GM18520 (cell line): ENCODE measurements around the gene NKX3-2.

Experiments used
- ATAC-seq: cut with Tn5 transposase; IDR thresholded peaks from one replicate; pipeline ENCODE4 v1.9.1; 2021; ENCODE audit not compliant: unreplicated experiment

The NKX3-2 gene

DNA sequence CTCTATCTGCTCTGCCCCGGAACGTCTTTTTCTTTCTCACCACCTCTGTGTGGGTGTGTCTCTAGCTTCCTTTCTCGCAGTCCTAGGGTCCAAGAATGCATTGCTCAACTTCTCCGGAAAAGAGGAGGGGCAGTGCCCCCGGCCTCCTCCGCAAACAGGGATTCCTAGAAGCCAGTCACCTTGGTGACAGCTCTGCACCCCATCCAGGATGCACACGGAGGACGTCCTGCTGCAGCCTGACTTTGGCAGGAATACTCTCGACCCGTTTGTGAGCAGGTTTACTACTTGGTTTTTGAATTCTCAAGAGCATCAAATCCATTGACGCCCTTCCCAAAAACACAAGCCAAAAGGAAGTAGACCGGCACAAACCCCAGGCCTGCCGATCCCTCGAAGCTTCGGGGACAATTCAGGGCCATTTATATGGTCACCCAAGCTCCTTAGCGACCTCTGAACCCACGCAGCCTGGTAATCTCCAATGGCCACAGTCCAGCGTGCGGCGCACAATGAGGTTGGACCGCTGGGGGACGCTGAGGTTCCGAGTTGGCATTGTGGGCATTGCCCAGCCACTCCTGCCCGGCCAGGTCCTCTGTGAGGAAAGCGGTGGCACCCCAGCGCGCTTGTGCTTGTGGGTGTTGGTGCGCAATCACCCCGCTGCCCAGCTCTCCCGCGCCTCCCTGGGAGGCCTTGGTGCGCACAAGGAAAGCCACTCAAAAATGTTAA is 9.8 kb downstream of the NKX3-2 start:
- no peak for ATAC-seq

GRCh38 chr4:13533670-13534343 is 10.5 kb downstream of the NKX3-2 start:
- ATAC-seq: no peak

DNA sequence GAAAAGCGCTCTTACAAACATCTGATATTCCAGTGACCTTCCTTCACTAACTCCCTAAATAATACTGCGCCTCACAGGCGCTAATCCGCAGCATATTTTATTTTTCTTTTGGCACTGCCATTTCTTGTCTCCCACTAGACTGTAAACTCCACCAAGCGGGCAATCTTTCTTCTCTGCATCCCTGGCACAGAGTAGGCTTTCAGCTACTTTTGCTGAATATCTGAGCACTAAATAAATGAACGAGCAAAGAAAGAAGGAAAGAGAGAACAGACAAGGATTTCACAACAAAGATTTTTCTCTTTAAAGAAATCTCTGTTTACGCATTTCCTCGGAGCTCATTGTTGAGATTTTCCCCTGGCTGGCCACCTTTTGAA is 12.7 kb downstream of the NKX3-2 start:
- ATAC-seq: no peak

- ATAC-seq: no peak
Measured at GRCh38 chr4:13530823-13531624, 13.3 kb downstream of the NKX3-2 start.

GRCh38 chr4:13529128-13529919 is 15.0 kb downstream of the NKX3-2 start:
- no peak for ATAC-seq

GRCh38 chr4:13528821-13529127 is 15.5 kb downstream of the NKX3-2 start:
- no peak for ATAC-seq

DNA sequence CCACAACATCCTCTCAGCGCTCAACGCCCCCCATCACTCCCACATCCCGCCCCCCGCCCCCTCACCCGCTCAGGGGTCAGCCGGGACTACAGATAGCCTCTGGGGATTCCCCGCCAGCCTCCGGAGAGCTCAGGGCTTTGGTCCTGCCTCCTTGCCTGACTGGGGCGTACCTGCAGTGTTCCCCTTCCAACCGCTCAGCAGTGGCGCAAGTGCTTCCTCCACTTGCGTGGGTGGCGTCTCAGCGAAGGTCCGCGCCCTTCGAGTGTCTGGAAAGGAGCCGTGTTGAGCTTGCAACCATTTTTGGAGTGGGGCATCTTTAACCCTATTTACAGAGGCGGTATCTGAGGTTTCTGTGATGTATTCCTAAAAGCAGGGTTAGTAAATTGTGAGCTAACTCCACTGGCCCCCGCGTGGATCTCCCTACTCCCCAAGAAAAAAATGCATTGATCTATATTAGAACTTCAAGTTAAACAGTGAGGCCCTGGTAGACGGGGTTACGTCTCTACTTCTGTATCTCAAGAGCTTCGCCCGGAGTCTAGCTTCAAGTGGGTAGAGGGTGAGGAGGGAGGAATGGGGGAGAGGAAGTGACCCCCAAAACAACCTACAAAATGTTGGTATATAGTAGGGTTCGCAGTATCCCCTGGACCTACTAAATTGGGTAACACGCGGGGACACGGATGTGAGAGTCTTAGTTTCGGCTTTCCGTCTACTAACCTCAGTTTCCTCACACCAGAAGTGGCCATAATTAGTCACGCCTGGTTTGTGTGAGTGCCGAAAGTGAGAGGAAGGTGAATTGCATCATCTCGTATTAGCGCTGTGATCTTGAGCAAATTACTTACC is 16.1 kb downstream of the NKX3-2 start:
- peak; percentile 92 for ATAC-seq

DNA sequence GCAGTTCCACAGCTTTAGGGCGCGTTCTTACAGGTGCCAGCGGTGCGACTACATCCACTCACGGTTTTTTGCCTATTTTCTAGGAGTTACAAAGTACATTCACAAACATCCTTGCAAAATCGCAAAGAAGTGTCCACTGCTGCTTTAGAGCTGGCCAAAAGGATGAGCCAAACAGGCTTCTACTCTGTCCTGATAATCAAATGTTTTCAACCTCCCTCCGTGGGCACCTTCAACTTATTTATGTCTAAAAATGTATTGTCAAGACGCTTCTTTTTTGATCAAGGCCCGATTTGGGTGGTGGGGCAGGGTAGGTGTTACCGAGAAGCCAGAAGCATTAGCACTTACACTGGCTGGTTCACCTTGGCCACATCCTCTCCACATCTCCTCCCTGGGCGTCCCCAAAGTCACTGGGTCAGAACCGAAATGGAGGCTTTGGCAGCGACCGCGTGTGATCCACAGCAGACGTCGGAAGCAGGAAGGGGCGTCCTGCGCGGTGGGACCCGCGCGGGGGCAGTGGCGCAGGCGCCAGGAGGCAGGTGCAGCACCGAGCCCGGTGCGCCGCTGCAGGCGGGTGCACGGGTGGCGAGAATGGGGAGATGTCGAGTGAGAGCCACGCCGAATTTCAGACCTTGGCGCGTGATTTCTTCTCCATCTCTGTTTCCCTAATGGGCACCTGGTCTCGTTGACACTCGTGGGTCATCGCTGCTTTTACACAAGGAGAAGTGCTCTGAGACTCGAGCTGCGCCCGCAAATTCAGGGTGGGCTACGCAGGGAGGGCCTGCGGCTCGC is 16.9 kb downstream of the NKX3-2 start:
- ATAC-seq: no peak

DNA sequence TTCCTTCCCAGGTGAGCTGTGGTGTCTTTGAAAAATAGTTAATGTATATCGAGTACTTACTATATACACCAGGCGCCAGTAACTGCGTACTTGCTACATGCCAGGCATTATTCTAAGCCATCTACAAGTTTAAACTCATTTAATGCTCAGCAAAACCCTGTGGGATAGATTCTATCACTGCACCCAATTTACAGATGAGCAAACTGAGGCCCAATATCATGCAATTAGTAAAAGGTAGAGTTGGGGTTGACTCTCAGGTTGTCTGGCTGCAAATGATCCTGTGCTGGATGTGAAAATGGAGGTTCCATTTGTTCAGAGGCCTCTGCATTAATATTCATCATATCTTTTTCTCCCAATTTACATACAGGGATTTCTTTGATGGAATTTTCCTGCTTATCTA is 17.6 kb downstream of the NKX3-2 start:
- ATAC-seq: no peak

DNA sequence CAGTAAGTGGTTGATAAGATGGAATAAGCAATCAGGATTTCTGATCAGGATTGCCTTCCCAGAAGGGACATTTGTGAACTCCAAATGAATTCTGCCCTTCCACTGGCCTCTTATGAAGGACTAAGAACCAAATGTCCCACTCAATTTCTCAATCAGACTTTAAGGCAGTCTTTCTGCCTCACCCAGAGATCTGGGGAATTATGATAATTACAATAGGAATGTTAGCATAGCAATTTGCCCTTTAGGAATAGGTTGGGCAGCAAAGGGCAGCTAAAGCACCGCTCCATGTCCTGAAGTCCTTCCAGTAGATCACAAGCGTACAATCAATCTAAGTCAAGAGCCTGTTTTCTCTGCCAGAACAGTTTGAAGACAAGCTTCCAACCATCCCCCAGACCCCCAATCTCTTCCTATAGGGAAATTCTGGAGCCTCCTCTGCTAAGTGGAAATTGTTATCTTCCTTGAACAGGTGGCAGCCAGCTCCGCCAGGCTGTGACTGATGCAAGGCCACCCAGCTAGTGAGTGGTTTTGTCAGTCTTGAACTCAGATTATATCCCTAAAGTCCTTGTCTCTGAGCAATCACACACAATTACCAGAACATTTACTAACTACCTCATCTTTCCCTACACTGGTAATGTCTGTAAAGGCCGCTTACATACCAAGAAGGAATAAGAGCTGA is 18.6 kb downstream of the NKX3-2 start:
- ATAC-seq: no peak

DNA sequence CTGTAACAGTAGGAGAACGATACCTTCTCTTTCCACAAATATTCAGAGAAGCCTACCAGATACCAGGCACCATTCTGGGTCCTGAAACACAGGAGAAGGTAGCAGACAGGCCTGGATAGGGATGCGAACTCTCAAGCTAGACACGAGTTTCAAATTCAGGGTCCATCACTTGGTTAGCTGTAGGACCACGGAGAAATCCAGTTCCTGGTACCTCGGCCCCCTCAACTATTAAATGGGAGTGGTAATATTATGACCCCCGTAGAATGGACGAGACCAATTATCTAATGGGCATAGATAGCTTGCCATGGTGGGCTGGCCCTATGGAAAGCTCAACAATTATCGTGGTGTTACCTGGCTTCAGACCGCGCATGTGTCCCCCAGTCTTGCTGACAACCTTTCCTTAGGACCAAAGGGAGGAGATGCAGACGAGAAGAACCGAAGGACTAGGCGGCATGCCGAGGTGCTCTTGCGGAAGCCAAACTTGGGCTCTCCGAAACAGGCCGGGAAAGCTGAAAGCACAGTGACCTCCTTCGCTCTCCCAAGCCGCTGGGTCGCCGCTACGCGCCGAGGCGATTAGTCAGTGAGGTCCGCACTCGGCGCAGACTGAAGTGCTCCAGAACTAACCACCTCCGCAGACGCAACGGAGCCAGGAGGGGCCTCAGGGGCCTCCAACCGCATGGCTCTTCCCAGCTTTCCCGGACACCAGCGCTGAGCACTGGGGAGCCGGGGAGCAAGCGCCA is 19.6 kb downstream of the NKX3-2 start:
- ATAC-seq: no peak

DNA sequence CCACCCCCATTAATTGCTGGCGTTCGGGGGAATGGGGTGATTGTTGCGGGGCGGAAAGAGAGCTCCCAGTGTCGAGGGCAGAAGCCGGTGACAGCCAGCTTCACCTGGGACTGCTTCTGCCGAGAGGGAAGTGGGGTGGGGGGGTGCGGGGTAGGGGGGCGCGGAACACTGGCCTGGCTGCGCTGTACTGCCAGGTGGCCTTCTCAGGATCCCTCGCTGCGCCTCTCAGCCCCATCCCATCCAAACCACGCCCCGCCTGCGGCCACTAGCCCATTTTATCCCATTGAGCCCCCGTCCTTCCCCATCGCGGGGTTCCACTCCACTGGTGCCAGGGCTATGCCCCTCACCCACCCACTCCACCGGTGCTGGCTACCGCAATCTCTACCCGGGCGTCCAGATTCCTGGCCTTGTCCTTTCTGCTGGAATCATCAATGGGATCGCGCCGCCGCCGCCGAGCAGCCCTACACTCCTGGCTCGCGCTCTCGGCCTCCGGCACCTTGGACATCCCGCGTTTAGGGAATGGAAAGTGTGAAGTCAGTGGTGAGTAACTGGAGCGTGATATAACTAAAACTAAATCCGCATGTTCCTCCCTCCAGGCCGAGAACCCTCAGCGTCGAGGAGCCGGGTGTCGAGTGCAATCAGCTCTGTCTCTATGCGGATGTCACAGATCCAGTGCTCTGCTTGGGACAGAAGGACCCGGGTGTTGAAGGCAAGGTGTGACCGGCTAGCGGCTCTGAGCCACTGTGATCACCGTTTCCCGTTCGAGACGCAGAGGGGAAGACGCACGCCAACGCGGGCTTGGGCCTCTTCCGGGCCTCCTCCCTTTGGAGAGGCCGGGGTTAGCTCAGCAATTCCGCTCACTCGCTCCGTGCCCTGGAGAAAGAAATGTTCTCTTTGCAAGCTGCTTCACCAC is 20.5 kb downstream of the NKX3-2 start:
- no peak for ATAC-seq

DNA sequence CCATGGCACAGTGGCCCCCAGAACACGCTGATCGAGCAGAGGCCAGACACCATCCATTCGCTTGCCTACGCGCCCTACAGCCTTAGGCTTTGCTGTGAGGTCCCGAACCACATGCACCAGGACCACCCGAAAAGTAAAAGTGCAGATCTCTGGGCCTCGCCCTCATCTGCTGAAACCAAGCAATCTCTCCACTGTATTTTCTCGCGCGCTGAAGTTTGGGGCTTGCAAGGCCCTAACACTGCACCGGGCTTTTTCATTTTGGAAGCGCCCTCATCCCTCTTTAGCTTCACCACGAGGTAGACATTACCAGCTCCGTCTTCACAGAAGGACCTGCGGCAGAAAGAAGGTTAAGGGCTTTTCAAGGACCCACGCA is 21.2 kb downstream of the NKX3-2 start:
- ATAC-seq: no peak

DNA sequence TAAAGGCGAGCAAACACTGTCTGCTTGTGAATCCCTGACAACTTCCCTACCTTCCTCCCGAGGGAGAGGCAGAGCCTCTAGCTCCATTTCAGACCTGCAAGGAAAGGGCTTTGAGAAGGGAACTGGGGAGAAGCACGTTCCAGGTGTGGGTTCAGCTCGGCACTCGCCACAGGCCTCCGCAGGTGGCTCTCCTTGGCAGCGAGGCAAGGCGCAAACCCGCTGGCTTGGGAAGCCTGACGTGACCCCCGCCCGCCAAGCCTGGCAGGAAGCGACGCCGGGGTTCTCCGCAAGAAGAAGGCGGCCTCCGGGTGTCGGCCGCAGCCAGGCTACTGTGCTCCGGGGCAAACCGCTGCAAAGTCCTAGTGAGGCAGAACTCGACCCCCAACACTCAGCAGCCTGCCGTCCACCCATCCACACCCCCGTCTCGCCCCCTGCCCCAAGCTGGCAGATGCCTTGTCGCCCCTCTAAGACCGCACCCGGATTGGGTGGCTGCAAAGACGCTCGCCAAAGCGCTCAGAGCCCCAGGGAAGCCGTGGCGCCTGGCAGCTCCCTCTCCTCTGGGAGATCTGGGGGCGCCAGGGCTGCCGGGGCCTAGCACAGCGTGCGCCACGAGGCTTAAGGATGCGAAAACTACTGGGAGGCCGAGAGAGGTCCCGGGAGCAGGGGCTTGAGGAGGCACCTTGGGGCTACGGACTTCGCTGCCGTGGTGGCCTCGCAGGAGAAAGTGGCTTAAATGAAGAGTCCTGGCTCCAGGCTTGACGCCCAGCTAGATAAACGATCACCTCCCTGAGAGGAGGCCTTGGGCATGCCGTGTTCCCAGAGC is 21.8 kb downstream of the NKX3-2 start:
- no peak for ATAC-seq

DNA sequence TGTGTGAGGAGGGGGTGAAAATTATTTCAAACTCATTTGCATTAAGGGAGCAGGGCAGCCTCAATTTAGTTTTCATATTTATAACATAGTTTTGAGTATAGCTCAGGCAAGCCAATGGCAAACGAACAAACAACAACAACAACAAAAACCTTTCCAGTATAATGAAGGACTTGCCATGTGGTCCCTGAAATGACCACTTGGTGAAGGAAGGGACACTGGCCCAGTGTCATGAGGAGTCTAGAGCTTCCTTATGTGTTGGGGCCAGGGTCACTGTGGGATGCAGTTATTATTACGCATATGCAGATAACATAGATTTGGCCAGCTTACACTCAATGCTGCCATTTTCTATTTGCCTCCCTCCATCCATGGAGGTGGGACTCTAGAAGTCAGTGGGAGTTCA is 23.3 kb downstream of the NKX3-2 start:
- no peak for ATAC-seq

DNA sequence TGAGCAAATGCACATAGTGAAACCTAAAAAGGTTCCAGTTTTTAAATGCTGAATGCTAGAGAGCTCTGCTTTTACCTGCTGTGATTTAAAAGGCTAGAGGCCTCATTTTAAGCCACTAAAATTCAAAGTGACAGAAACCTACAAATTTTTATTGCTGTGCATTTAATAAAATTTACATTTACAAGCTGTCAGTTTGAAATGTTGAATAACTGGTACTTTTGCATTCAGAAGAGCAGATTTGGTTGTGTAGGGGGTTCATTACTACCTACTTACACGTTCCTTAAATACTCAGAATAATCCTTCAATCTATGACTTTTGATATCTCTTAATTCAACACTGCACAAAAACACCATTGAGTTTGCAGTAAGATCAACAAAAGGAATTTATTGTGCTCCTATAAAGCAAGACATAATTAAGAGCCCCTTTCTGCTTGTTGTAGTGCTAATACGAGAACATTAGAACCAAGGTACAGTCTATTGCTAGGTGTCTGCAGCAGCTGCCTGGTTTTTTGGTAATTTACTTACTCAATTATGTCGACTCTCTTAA is 27.9 kb downstream of the NKX3-2 start:
- ATAC-seq: no peak
